ENCODE data around the gene DPYSL4. TPM values are rescaled to one million over a fixed set of nuclear protein-coding genes. Genes with fewer than 3 reads are reported as not detected.

DPYSL4 gene
- total RNA-seq, 2 experiments from 2014 or later, result 20.9 to 23.2 TPM

DNA sequence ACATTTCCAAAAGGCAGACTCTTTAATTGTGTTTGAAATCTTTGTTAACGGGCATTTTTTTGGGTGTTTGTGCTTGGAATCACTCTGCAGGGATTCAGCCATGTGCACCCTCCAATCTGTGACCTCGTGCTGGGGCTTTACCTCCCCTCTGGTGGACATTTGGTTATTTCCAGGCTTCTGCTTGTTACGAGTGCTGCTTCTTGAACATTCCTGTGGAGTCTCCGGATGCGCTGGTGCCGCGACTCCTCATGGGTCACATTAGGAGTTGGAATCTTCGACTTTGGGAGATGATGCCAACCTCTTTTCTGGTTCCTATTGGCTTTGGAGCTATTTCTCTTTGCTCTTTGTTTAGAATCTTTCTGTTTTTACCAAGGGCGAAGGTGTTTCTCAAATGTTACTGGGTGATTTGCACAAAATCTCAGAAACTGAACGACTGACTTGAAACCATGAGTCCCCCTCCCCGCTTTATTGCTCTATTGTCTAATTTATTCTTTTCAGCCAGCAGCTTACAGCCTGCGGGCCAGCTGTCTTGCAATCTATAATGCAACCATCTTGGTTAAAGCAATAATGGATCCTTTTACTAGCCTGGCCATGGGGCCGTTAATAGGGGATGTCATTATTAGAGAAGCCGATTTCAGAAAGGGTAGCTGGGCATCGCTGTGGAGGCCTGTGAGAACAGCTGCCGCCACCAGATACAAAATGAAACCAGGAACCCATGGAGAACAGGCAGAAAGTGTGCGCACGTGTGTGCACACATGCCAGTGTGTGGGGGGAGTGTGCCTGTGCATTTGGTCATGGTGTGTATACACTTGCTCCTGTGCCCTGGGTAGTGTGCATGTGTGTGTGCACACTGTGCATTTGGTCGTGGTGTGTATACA, 9.9 kb upstream of the DPYSL4 start:
- Mint-ChIP-seq H3K27ac (no peak overlapping the region), H3K9me3 (no peaks in the 10 kb centered on the region), H3K4me1 (ENCODE audit: low read depth) (peaks cover 4% of the 10 kb centered on the region), H3K4me3 (no peak overlapping the region), H3K36me3 (ENCODE audit: low read depth) (no peaks in the 10 kb centered on the region), H3K27me3 (peaks cover 34% of the 10 kb centered on the region)
- intact Hi-C loops (cut with micrococcal nuclease), result no loop called here
- TF ChIP-seq, protein P1, sequence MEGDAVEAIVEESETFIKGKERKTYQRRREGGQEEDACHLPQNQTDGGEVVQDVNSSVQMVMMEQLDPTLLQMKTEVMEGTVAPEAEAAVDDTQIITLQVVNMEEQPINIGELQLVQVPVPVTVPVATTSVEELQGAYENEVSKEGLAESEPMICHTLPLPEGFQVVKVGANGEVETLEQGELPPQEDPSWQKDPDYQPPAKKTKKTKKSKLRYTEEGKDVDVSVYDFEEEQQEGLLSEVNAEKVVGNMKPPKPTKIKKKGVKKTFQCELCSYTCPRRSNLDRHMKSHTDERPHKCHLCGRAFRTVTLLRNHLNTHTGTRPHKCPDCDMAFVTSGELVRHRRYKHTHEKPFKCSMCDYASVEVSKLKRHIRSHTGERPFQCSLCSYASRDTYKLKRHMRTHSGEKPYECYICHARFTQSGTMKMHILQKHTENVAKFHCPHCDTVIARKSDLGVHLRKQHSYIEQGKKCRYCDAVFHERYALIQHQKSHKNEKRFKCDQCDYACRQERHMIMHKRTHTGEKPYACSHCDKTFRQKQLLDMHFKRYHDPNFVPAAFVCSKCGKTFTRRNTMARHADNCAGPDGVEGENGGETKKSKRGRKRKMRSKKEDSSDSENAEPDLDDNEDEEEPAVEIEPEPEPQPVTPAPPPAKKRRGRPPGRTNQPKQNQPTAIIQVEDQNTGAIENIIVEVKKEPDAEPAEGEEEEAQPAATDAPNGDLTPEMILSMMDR (IDR thresholded peaks at IDR 0.05), result no peak
- no peak for ATAC-seq
- CTCF ChIA-PET, result no interaction called here
- DNase-seq, result no peak
- POLR2A ChIA-PET, result no interaction called here

DNA sequence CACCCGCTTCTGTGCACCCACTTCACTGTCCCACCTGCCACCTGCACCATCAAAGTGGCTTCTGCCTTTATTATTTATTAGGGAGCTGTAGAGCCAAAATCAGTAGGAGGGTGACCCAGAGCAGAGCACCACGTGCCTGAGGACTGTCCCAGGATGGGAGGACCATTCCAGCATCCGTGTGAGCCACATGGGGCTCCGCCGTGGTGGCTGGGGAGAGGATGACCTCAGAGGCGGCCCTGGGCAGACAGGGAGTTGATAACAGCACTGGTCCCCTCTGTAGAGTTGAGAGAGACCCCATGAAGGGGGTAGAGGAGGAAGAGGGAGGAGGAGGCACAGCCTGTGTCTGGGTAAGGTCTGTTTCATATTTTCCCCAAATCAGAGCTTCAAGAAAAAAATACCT, 8.7 kb upstream of the DPYSL4 start:
- ChIA-PET POLR2A (no interaction called here), CTCF (no interaction called here)
- intact Hi-C loops (cut with micrococcal nuclease), result no loop called here
- DNase-seq (no peak), ATAC-seq (no peak)
- Mint-ChIP-seq H3K9me3 (no peaks in the 10 kb centered on the region), H3K27me3 (peaks cover 37% of the 10 kb centered on the region), H3K36me3 (ENCODE audit: low read depth) (no peaks in the 10 kb centered on the region), H3K4me1 (ENCODE audit: low read depth) (peaks cover 4% of the 10 kb centered on the region), H3K4me3 (no peak overlapping the region), H3K27ac (no peak overlapping the region)
- TF ChIP-seq, protein P1 (IDR thresholded peaks at IDR 0.05), result no peak

DNA sequence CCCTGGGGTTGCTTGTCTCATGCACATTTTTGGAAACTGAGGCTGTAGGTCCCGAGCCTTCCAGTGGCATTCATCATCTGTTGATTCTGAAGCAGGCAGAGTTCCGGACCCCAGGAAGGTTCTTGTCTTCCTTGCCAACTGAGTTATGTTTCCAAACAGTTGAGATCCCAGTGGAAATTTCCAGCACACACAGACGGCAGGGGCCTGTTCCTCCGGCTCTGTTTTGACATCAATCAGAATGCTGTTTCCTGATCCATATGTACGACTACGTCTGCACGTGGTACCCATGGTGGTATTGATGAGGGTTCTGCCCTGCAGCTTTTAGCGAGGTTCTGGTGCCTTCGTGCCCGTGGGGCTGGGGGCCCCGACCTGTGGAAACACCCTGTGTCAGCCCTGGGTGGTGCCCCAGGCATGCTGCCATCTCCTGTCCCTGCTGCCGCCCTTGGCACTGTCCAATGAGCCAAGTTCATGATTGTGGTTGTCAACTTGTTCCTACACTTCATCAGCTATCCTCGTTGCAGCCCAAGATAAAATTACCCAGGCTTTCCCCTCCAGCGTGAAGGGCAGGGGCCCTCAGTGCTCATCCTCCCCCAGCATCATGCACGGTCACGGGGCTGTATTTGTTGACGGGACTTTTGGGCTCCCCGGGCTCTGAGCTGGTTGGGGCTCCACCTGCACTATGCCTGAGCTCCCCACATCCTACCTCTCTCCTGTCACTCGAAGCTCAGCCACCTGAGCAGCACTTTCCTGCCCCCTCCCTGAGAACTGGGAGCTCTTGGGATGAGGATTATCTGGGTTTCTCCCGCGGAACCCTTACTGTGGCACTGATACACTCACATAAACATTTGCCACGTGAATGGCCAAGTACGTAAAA, 7.8 kb upstream of the DPYSL4 start:
- no peaks in the 10 kb centered on the region for H3K36me3 Mint-ChIP-seq (ENCODE audit: low read depth)
- H3K4me1 Mint-ChIP-seq (ENCODE audit: low read depth), result peaks cover 4% of the 10 kb centered on the region
- TF ChIP-seq, protein P1 (IDR thresholded peaks at IDR 0.05), result no peak
- no peak overlapping the region for H3K27ac Mint-ChIP-seq
- no peak overlapping the region for H3K4me3 Mint-ChIP-seq
- ATAC-seq, result no peak
- peaks cover 44% of the 10 kb centered on the region for H3K27me3 Mint-ChIP-seq
- DNase-seq, result no peak
- POLR2A ChIA-PET, result no interaction called here
- CTCF ChIA-PET, result no interaction called here
- intact Hi-C loops (cut with micrococcal nuclease), result no loop called here
- H3K9me3 Mint-ChIP-seq, result no peaks in the 10 kb centered on the region

DNA sequence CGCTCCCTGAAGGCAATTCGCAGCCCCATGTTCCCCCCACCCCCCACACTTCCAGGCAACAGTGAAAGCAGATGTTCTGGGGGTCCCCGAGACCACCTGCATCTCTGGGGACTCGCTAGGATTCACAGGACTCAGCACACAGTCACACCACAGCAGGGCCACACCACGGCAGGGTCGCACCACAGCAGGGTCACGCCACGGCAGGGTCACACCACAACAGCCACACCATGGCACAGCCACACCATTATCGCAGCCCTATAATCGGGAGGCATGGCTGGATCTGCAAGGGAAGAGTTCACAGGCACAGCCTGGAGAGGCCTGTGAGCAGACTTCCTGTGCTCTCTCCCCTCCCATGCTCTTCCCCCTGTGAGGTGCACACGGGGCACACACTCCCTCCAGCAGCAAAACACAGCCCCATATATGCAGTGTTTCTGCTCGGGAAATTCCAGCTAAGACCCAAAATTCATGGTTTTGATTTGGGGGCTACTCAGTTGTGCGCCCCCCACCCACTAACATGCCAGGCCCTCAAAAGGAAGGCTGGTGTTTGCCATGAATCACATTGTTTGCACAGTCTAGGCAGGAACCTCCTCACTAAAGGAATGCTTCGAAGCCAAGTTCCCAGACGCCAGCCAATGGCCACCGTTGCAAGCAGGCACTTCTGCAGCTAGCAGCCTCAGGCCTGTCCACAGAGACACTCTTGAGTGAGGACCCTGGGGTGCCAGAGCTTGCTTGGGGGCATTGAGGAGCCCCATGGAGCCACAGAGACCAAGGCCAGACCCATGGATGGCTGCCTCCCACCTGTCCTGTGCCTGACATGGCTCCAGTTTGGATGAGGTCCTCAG, 7.0 kb upstream of the DPYSL4 start:
- Mint-ChIP-seq H3K4me1 (ENCODE audit: low read depth) (peaks cover under 1% of the 10 kb centered on the region), H3K27me3 (peaks cover 42% of the 10 kb centered on the region), H3K4me3 (no peak overlapping the region), H3K36me3 (ENCODE audit: low read depth) (no peaks in the 10 kb centered on the region), H3K9me3 (no peaks in the 10 kb centered on the region), H3K27ac (no peak overlapping the region)
- TF ChIP-seq, protein P1 (IDR thresholded peaks at IDR 0.05), result no peak
- no peak for DNase-seq
- ATAC-seq, result no peak
- intact Hi-C loops (cut with micrococcal nuclease), result no loop called here
- ChIA-PET CTCF (no interaction called here), POLR2A (no interaction called here)
